ENCODE results near the gene CENPH. TPM values are rescaled to one million over a fixed set of nuclear protein-coding genes. Genes with fewer than 3 reads are reported as not detected.

CENPH gene
- total and polyA plus RNA-seq, 2 of the 8 experiments (the other 6 are each of a cell fraction or from before 2014, with no cell fraction given) = 69.0 to 82.8 TPM

DNA sequence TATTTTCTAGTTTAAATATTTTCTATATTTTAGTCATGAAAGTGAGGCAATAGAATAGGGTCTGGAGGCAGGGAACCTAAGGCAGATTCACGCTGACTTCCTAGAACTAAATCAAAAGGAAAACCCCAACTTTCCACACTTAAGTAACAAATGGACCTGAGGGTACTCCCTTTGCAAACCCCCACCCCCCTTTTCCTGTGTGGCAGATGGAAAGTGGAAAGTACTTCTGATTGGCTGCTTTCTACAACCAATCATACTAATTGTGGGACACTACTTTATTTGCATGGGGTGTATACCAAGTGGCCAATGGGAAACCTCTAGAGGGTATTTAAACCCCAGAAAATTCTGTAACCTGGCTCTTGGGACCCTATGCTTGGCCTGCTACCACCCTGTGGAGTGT is 4.8 kb upstream of the CENPH start (continued):
- no peak for TF ChIP-seq RNF2 (IDR thresholded peaks at IDR 0.05; ENCODE audit: borderline replicate concordance, low read depth, low read length, missing control alignments, poor library complexity, severe bottlenecking)
- no peak for TF ChIP-seq SP1 (IDR thresholded peaks at IDR 0.05; ENCODE audit: low read depth, low read length)
- TF ChIP-seq JUN (IDR thresholded peaks at IDR 0.05; ENCODE audit: low read depth, low read length) = no peak
- TF ChIP-seq NANOG (IDR thresholded peaks at IDR 0.05; ENCODE audit: insufficient read depth, low read depth, low read length, poor library complexity, severe bottlenecking) = no peak
- no peak for TF ChIP-seq ATF2 (IDR thresholded peaks at IDR 0.05; ENCODE audit: low read length)
- no peak for TF ChIP-seq KDM1A (IDR thresholded peaks at IDR 0.05; ENCODE audit: borderline replicate concordance, low read length)
- no peak for TF ChIP-seq SP2 (IDR thresholded peaks at IDR 0.05; ENCODE audit: low read length)

Measured in H1 (cell line).